HCT116 (cell line): ENCODE data around the gene HOXB3. TPM values are rescaled to one million over a fixed set of nuclear protein-coding genes. Genes with fewer than 3 reads are reported as not detected.

Source experiments
- ATAC-seq: fragments of 200-7000 bp; cut with Tn5 transposase; 2 replicates; pipeline ENCODE4 v1.9.1; 2020; ENCODE audit warnings: mild to moderate bottlenecking, moderate library complexity
- BruUV-seq: library from RNA; stranded (reverse); fragments of 400-500 nt; replicated peaks from 2 replicates; lab custom pipeline; 2021; lab: Mats Ljungman, UMichigan
- CTCF ChIA-PET: fragments of 300-600 bp; sonication (Branson Sonifier 250); formaldehyde crosslinking; loops from one replicate; lab custom pipeline; 2021; ENCODE audit warnings: antibody characterized with exemption; lab: Charles Lee
- POLR2A ChIA-PET: fragments of 300-600, 350-600 bp; sonication (Branson Sonifier 250); formaldehyde crosslinking; loops from one replicate; lab custom pipeline; 2021; ENCODE audit warnings: antibody characterized with exemption; lab: Charles Lee
- RAD21 ChIA-PET, 2 experiments: fragments of 300-600 bp; sonication (Branson Sonifier 250); formaldehyde crosslinking; loops; one replicate each; lab custom pipeline; 2023; ENCODE audit warnings: low total read pairs in 2 of 2; ENCODE audit not compliant: uncharacterized antibody in 2 of 2, unreplicated experiment in 2 of 2, low non-redundant PET in 1 of 2; lab: Charles Lee
- DNase-seq: peaks from one replicate; pipeline ENCODE4 v3.0.0-alpha.2; 2010; ENCODE audit warnings: low read depth, low spot score
- H2AFZ ChIP-seq: fragments of 200-600 bp; shearing (Covaris generic), sonication (generic); 2 replicates; pipeline ENCODE4 v1.6.1; 2017; ENCODE audit warnings: low read depth, mixed run types, mixed read lengths, antibody characterized with exemption, low read length; ENCODE audit not compliant: poor library complexity, severe bottlenecking
- H3K27ac ChIP-seq: 2 replicates; pipeline ENCODE4 v1.5.1; 2012; ENCODE audit warnings: low read depth, low read length
- H3K27me3 ChIP-seq: fragments of 200-600 bp; sonication (generic); 2 replicates; pipeline ENCODE4 v1.6.1; 2016; ENCODE audit warnings: mixed run types, low read length, mixed read lengths; ENCODE audit not compliant: insufficient read depth
- H3K36me3 ChIP-seq, 2 experiments: fragments of 200-500 bp in 1 of 2; fragments of 200-600 bp in 1 of 2; sonication (Bioruptor generic) in 1 of 2; sonication (generic) in 1 of 2; 2 replicates each; pipeline versions ENCODE4 v1.5.1 to v1.6.1; 2014 to 2016; ENCODE audit warnings: low read length in 2 of 2, inconsistent platforms in 1 of 2, mixed read lengths in 1 of 2, mixed run types in 1 of 2; ENCODE audit not compliant: insufficient read depth in 2 of 2, control insufficient read depth in 1 of 2
- H3K4me1 ChIP-seq, 2 experiments: fragments of 200-600 bp in 1 of 2; sonication (generic) in 1 of 2; 2 replicates each; pipeline versions ENCODE4 v1.5.1 to v1.6.1; 2012 to 2017; ENCODE audit warnings: low read length in 2 of 2, inconsistent platforms in 1 of 2, mild to moderate bottlenecking in 1 of 2, mixed read lengths in 1 of 2, mixed run types in 1 of 2, moderate library complexity in 1 of 2; ENCODE audit not compliant: insufficient read depth in 2 of 2, control insufficient read depth in 1 of 2
- H3K4me2 ChIP-seq: fragments of 200-600 bp; sonication (generic); 2 replicates; pipeline ENCODE4 v1.6.1; 2017; ENCODE audit warnings: mixed run types, low read length, mixed read lengths
- H3K4me3 ChIP-seq, 2 experiments: fragments of 200-600 bp in 1 of 2; sonication (generic) in 1 of 2; replicated peaks in 1 of 2; 2 replicates each; pipeline ENCODE4 v1.5.1; 2011 to 2016; ENCODE audit warnings: low read length in 2 of 2, control low read depth in 1 of 2, low read depth in 1 of 2, mild to moderate bottlenecking in 1 of 2, mixed read lengths in 1 of 2, mixed run types in 1 of 2
- H3K79me2 ChIP-seq: fragments of 200-600 bp; sonication (generic); 2 replicates; pipeline ENCODE4 v1.6.1; 2017; ENCODE audit warnings: mild to moderate bottlenecking, mixed run types, low read length, moderate library complexity, mixed read lengths; ENCODE audit not compliant: insufficient read depth
- H3K9ac ChIP-seq: fragments of 200-600 bp; sonication (generic); 2 replicates; pipeline ENCODE4 v1.6.1; 2016; ENCODE audit warnings: low read length, mixed read lengths
- H3K9me2 ChIP-seq: fragments of 200-600 bp; sonication (generic), shearing (Covaris generic); 2 replicates; pipeline ENCODE4 v1.6.1; 2017; ENCODE audit warnings: mixed run types, mild to moderate bottlenecking, moderate library complexity; ENCODE audit not compliant: insufficient read depth
- H3K9me3 ChIP-seq, 2 experiments: fragments of 200-500 bp in 1 of 2; fragments of 200-600 bp in 1 of 2; sonication (Bioruptor generic) in 1 of 2; sonication (generic) in 1 of 2; 2 replicates each; pipeline ENCODE4 v1.6.1; 2014 to 2017; ENCODE audit warnings: low read length in 2 of 2, mixed read lengths in 2 of 2, inconsistent platforms in 1 of 2, low read depth in 1 of 2, mild to moderate bottlenecking in 1 of 2, mixed run types in 1 of 2, moderate library complexity in 1 of 2; ENCODE audit not compliant: control insufficient read depth in 1 of 2, insufficient read depth in 1 of 2
- H4K20me1 ChIP-seq: fragments of 200-600 bp; sonication (generic), shearing (Covaris generic); 2 replicates; pipeline ENCODE4 v1.6.1; 2017; ENCODE audit warnings: mixed run types, mild to moderate bottlenecking, moderate library complexity; ENCODE audit not compliant: insufficient read depth
- ATF3 ChIP-seq: IDR thresholded peaks from 2 replicates; pipeline ENCODE4 v1.6.1; 2012
- CBX3 ChIP-seq: IDR thresholded peaks from 2 replicates; pipeline ENCODE4 v1.6.1; 2012; ENCODE audit warnings: low read depth
- ELF1 ChIP-seq: IDR thresholded peaks from 2 replicates; pipeline ENCODE4 v1.6.1; 2012; ENCODE audit warnings: low read depth, borderline replicate concordance
- JUND ChIP-seq: IDR thresholded peaks from 2 replicates; pipeline ENCODE4 v1.6.1; 2012
- MAX ChIP-seq: IDR thresholded peaks from 2 replicates; pipeline ENCODE4 v1.6.1; 2012
- POLR2A ChIP-seq: IDR thresholded peaks from 2 replicates; pipeline ENCODE4 v1.7.0; 2011; ENCODE audit warnings: borderline replicate concordance; ENCODE audit not compliant: insufficient read depth, insufficient read length; ENCODE audit errors: extremely low read depth
- POLR2AphosphoS5 ChIP-seq: IDR thresholded peaks from 2 replicates; pipeline ENCODE4 v1.6.1; 2011; ENCODE audit warnings: mild to moderate bottlenecking, low read depth, low read length, moderate library complexity
- RAD21 ChIP-seq: IDR thresholded peaks from 2 replicates; pipeline ENCODE4 v1.6.1; 2012; ENCODE audit warnings: low read depth, mild to moderate bottlenecking
- REST ChIP-seq: IDR thresholded peaks from 2 replicates; pipeline ENCODE4 v1.6.1; 2012; ENCODE audit warnings: low read depth
- SIN3A ChIP-seq: IDR thresholded peaks from 2 replicates; pipeline ENCODE4 v1.6.1; 2012; ENCODE audit warnings: low read depth
- SRF ChIP-seq: IDR thresholded peaks from 2 replicates; pipeline ENCODE4 v1.6.1; 2012; ENCODE audit warnings: low read depth
- TCF7L2 ChIP-seq: IDR thresholded peaks from 2 replicates; pipeline ENCODE4 v1.7.0; 2011; ENCODE audit warnings: borderline replicate concordance, inconsistent platforms; ENCODE audit not compliant: insufficient read depth, insufficient read length; ENCODE audit errors: extremely low read depth
- YY1 ChIP-seq: IDR thresholded peaks from 2 replicates; pipeline ENCODE4 v1.6.1; 2011; ENCODE audit warnings: low read length, low read depth, moderate library complexity, mild to moderate bottlenecking; ENCODE audit not compliant: insufficient replicate concordance; ENCODE audit errors: extremely low read depth
- ZFX ChIP-seq: fragments of 450-650 bp; IDR thresholded peaks from 2 replicates; pipeline ENCODE4 v1.6.1; 2017
- ZNF274 ChIP-seq: fragments of 200-500 bp; sonication (Bioruptor generic); IDR thresholded peaks from 2 replicates; pipeline ENCODE4 v1.6.1; 2014; ENCODE audit warnings: mild to moderate bottlenecking, low read depth, low read length, inconsistent platforms
- intact Hi-C: fragments of 100-400 bp; cut with micrococcal nuclease; formaldehyde crosslinking; loops from 2 replicates; pipeline ENCODE4 v1.10.0; 2022
- total RNA-seq: library from RNA; stranded (reverse); gene quantifications from one replicate; pipeline ENCODE4 v1.2.1, GENCODE V29; 2021; ENCODE audit not compliant: unreplicated experiment

The HOXB3 gene
- total RNA-seq, 1 experiment from 2014 or later: 19.8 TPM

GRCh38 chr17:48626245-48627117 lies 36.4 kb upstream of the HOXB3 start, which contains the start of gene HOXB9 (continued):
- TF ChIP-seq REST (no peak), ELF1 (no peak)

GRCh38 chr17:48625495-48626244 lies 35.6 kb upstream of the HOXB3 start:
- H3K9me2 ChIP-seq: no peaks in the 10 kb centered on the region
- ChIA-PET CTCF (interaction anchor here (0.9 to 1.8 kb wide), 10 partner anchors 8 to 600 kb away, joined by 3 to 12 read pairs (median 4); partner anchors contain the start of gene HOXB8), RAD21 (interaction anchor here (0.7 to 1.5 kb wide), 2 partner anchors 253 to 403 kb away, joined by 3 to 5 read pairs; no protein-coding TSS in a partner anchor), POLR2A (interaction anchor here (0.7 to 2.2 kb wide), 17 partner anchors 8 to 577 kb away, joined by 3 to 11 read pairs (median 3); partner anchors contain the start of gene NFE2L1)
- no peaks in the 10 kb centered on the region; a peak in 2 of 4 replicates for H3K36me3 ChIP-seq
- no peaks in the 10 kb centered on the region for H3K27me3 ChIP-seq
- intact Hi-C loops: no loop called here
- H3K27ac ChIP-seq: peak overlapping the region; percentile 95
- peak; percentile 76 for ATAC-seq
- TF ChIP-seq RAD21: no peak
- no peak for TF ChIP-seq POLR2AphosphoS5
- TF ChIP-seq CBX3: no peak
- TF ChIP-seq SRF: no peak
- TF ChIP-seq SIN3A: 0 out of 2 replicates have a peak, but pooled peaks have one; percentile 33
- TF ChIP-seq ZFX: peak; percentile 75
- TF ChIP-seq ATF3: no peak
- TF ChIP-seq JUND: no peak
- TF ChIP-seq MAX: peak; percentile 31; the same call in 1 of the 2 replicates
- TF ChIP-seq ZNF274: no peak
- TF ChIP-seq YY1: peak; percentile 3
- TF ChIP-seq TCF7L2: peak; percentile 63
- peak; percentile 51 for TF ChIP-seq POLR2A
- H4K20me1 ChIP-seq: no peaks in the 10 kb centered on the region
- H3K4me2 ChIP-seq: peak overlapping the region; percentile 98
- peaks cover 15 to 30% of the 10 kb centered on the region in 2 experiments for H3K4me1 ChIP-seq
- DNase-seq: no peak
- no TSS peak for BruUV-seq
- H3K9ac ChIP-seq: peak overlapping the region; percentile 95
- no peaks in the 10 kb centered on the region for H3K9me3 ChIP-seq
- peak overlapping the region; percentile 81 to 86 for H3K4me3 ChIP-seq
- peaks cover 42% of the 10 kb centered on the region for H3K79me2 ChIP-seq
- no peak overlapping the region for H2AFZ ChIP-seq
